ENCODE data around the gene NCR3LG1.

DNA sequence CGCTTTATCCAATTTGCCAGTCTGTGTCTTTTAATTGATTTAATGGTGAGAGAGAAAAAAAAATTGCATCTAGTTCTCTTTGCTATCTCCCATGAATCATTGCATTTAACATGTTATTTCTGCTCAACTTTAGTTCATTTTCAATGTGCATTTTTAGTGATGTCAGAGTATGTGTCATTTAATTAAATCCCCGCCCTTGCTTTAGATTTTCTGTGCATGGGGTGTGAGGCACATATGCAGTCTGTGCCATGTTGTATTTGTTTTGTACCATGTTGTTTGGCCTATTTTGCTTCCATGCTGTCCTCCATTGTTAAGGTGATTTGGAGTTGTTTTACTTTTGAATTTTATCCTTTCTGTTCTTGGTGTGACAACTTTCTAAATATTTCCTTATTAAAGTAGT, 8.3 kb upstream of the NCR3LG1 start:
- TF ChIP-seq RFX5 (IDR thresholded peaks at IDR 0.05) (no peak), CTCF (IDR thresholded peaks at IDR 0.05) (no peak), POLR2A (IDR thresholded peaks at IDR 0.05; ENCODE audit: low read length) (no peak), MYC (IDR thresholded peaks at IDR 0.05; ENCODE audit: borderline replicate concordance, low read length) (no peak), RAD21 (conservative IDR thresholded peaks at IDR 0.05 in 1 of 2, IDR thresholded peaks at IDR 0.05 in 1 of 2) (no peak), CBX8 (IDR thresholded peaks at IDR 0.05) (no peak), POLR2AphosphoS2 (conservative IDR thresholded peaks at IDR 0.05; ENCODE audit: low read length) (no peak)

Measured in A549 (cell line).